Cardiac fibroblast (primary cell): ENCODE data around the gene VAC14.

Experiments used
- DNase-seq, 2 donors: peaks; one replicate each; pipeline versions ENCODE4 v3.0.0 to v3.0.0-alpha.2; 2010; ENCODE audit warnings: low read depth in 2 of 2
- H3K4me3 ChIP-seq, 2 donors: replicated peaks in 1 of 2; 1 replicate in 1 of 2; 2 replicates in 1 of 2; pipeline ENCODE4 v1.5.1; 2011; ENCODE audit warnings: low read depth in 2 of 2, low read length in 2 of 2, mild to moderate bottlenecking in 2 of 2, moderate library complexity in 1 of 2
- TF ChIP-seq, protein P1 (sequence below): IDR thresholded peaks from one replicate; pipeline ENCODE4 v1.5.1; 2011; ENCODE audit warnings: low read depth, mild to moderate bottlenecking, low read length, inconsistent platforms

VAC14 gene

GRCh38 chr16:70709457-70709856 is 91.5 kb downstream of the VAC14 start:
- no peak for DNase-seq
- no peak overlapping the region for H3K4me3 ChIP-seq
- TF ChIP-seq, protein P1, sequence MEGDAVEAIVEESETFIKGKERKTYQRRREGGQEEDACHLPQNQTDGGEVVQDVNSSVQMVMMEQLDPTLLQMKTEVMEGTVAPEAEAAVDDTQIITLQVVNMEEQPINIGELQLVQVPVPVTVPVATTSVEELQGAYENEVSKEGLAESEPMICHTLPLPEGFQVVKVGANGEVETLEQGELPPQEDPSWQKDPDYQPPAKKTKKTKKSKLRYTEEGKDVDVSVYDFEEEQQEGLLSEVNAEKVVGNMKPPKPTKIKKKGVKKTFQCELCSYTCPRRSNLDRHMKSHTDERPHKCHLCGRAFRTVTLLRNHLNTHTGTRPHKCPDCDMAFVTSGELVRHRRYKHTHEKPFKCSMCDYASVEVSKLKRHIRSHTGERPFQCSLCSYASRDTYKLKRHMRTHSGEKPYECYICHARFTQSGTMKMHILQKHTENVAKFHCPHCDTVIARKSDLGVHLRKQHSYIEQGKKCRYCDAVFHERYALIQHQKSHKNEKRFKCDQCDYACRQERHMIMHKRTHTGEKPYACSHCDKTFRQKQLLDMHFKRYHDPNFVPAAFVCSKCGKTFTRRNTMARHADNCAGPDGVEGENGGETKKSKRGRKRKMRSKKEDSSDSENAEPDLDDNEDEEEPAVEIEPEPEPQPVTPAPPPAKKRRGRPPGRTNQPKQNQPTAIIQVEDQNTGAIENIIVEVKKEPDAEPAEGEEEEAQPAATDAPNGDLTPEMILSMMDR = no peak

DNA sequence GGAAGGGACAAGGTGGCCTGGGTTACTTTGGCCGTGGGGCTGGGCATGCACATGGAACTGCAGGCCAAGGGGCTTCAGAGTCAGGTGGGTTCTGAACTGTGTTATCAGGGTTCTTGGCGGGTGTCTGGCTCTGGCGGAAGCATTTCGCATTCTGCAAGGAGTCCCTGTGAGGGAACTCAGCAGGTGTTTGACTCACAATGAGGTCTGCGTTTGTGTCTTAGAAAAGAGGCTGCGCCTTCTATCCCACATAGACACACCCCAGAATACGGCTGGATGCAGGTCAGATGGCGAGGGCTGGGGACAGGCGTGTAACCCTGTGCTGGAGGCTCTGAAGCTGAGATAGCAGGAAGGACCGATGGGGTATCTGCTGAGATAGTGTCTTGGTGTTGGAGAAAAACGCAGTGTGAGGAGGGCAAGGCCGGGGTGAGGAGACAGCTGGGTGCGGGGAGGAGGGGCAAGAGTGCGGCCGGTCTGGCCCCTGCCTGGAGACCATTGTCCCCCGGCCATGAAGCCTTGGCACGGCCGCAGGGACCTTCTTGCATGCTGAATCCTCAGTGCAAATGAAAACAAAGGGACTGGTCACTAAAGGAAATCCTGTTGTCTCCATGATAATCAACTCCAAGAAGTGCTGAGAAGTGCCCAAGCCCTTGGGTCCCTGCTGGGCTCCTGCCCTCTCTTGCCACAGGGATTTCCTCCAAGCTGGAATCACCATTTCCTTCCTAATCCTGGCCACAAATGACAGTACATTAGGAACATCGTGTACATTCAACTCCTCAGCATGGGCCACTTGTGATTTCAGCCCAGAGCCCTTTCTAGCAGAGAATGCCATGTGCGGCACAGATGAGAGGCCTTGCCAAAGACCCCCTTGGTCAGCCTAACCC is 92.4 kb downstream of the VAC14 start:
- no peak overlapping the region for H3K4me3 ChIP-seq
- TF ChIP-seq, protein P1 = no peak
- DNase-seq = no peak

GRCh38 chr16:70706948-70707465 is 94.0 kb downstream of the VAC14 start:
- H3K4me3 ChIP-seq = no peak overlapping the region
- peak; percentile 56 to 80 for DNase-seq
- TF ChIP-seq, protein P1 = no peak

DNA sequence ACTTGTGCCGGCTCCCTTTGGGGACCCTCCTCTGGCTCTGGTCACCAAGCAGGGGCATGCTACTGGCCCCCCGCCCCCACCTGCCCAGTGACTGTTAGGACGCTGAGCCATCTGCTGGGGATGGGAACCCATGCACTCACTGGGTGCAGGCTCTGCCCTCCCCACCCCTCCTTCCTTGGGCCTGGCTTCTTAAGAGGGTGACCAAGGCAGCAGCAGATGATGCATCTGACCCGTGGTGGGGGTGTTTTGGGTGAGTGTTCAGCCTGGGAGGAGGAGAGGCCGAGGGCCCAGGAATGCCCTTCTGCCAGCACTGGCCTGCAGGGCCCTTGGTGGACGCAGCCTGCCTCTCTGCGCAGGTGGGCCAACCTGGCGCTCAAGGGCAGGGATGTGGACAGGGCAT is 95.9 kb downstream of the VAC14 start:
- no peak for DNase-seq
- TF ChIP-seq, protein P1 = no peak
- no peak overlapping the region for H3K4me3 ChIP-seq

GRCh38 chr16:70704586-70704985 is 96.4 kb downstream of the VAC14 start:
- DNase-seq = no peak
- H3K4me3 ChIP-seq = no peak overlapping the region
- TF ChIP-seq, protein P1 = no peak

- DNase-seq = no peak
- H3K4me3 ChIP-seq = no peak overlapping the region
- TF ChIP-seq, protein P1 = no peak
Measured at GRCh38 chr16:70703835-70704381, 97.0 kb downstream of the VAC14 start.
